ENCODE data around the gene MYLIP. TPM values are rescaled to one million over a fixed set of nuclear protein-coding genes. Genes with fewer than 3 reads are reported as not detected.

Gene MYLIP
- total and polyA plus RNA-seq, 2 of the 13 experiments (the other 11 are each of a cell fraction or from before 2014, with no cell fraction given) = 3.4 to 10.8 TPM

Small RNA genes lying within 50 kb of the gene (microRNA-seq; reads per million reads assigned to microRNA genes)
- gene MIR4639 = not detected

Small RNA genes lying within 50 kb of the gene (small RNA-seq; reads per million reads assigned to genes)
- gene MIR4639 (ENCODE audit: insufficient read depth in 2 of 3, insufficient read length in 3 of 3, low read depth in 2 of 3, low replicate concordance in 1 of 3) = 0 reads per million in 3 experiments

Other genes with a start within 250 kb of the MYLIP start
- gene GMPR, start 109.5 kb downstream of the MYLIP start, total RNA-seq (2016; rRNA removed; fragmentation: Illumina TruSeq; extraction: Trizol) = not detected in 2 replicates
- gene GMPR, start 109.5 kb downstream of the MYLIP start, polyA plus RNA-seq (2011; rRNA removed) = not detected in 2 replicates